Loucy (cell line): ENCODE measurements around the gene GNE.

Experiments
- H2AFZ ChIP-seq: fragments of 200-600 bp; sonication (generic); 2 replicates; pipeline ENCODE4 v1.6.0; 2016; ENCODE audit warnings: antibody characterized with exemption, mild to moderate bottlenecking, low read length, moderate library complexity
- H3F3A ChIP-seq: fragments of 200-600 bp; 2 replicates; pipeline ENCODE4 v1.6.0; 2016; ENCODE audit warnings: antibody characterized with exemption, low read depth, mild to moderate bottlenecking
- H3K27me3 ChIP-seq: fragments of 200-600 bp; sonication (generic); 2 replicates; pipeline ENCODE4 v1.6.1; 2014; ENCODE audit warnings: low read length, mild to moderate bottlenecking; ENCODE audit not compliant: insufficient read depth, poor library complexity, severe bottlenecking
- H3K36me3 ChIP-seq: fragments of 200-600 bp; sonication (generic); 2 replicates; pipeline ENCODE4 v1.6.1; 2016; ENCODE audit warnings: low read length; ENCODE audit not compliant: insufficient read depth
- H3K4me1 ChIP-seq: fragments of 200-600 bp; sonication (generic); 2 replicates; pipeline ENCODE4 v1.5.1; 2014; ENCODE audit warnings: low read length, mild to moderate bottlenecking; ENCODE audit not compliant: insufficient read depth, poor library complexity, severe bottlenecking
- H3K4me2 ChIP-seq: fragments of 200-600 bp; sonication (generic); 2 replicates; pipeline ENCODE4 v1.6.0; 2014; ENCODE audit warnings: antibody characterized with exemption, low read length, low read depth, mild to moderate bottlenecking; ENCODE audit not compliant: poor library complexity, severe bottlenecking
- H3K4me3 ChIP-seq: fragments of 200-600 bp; sonication (generic); 2 replicates; pipeline ENCODE4 v1.5.1; 2014; ENCODE audit warnings: low read length, mild to moderate bottlenecking, mixed read lengths; ENCODE audit not compliant: poor library complexity, severe bottlenecking
- H3K79me2 ChIP-seq: fragments of 200-600 bp; sonication (generic); 2 replicates; pipeline ENCODE4 v1.6.1; 2014; ENCODE audit warnings: low read length; ENCODE audit not compliant: insufficient read depth
- H3K9ac ChIP-seq: fragments of 200-600 bp; sonication (generic); 2 replicates; pipeline ENCODE4 v1.6.0; 2014; ENCODE audit warnings: mild to moderate bottlenecking, low read depth, low read length, moderate library complexity; ENCODE audit not compliant: poor library complexity, severe bottlenecking
- H3K9me2 ChIP-seq: fragments of 200-600 bp; sonication (generic); replicated peaks from 2 replicates; pipeline ENCODE4 v1.6.1; 2016; ENCODE audit warnings: low read depth, low read length, mixed read lengths
- H3K9me3 ChIP-seq: fragments of 200-600 bp; sonication (generic); 2 replicates; pipeline ENCODE4 v1.6.1; 2014; ENCODE audit warnings: mild to moderate bottlenecking, antibody characterized with exemption, low read length, low read depth; ENCODE audit not compliant: insufficient read depth
- H4K20me1 ChIP-seq: fragments of 200-600 bp; sonication (generic); 2 replicates; pipeline ENCODE4 v1.6.0; 2014; ENCODE audit warnings: antibody characterized with exemption, low read length, mild to moderate bottlenecking; ENCODE audit not compliant: insufficient read depth, poor library complexity, severe bottlenecking
- CTCF ChIP-seq: fragments of 200-600 bp; sonication (generic); conservative IDR thresholded peaks from 2 replicates; pipeline ENCODE4 v1.5.1; 2014; ENCODE audit warnings: mild to moderate bottlenecking, antibody characterized with exemption, low read length
- EZH2phosphoT487 ChIP-seq: fragments of 200-600 bp; IDR thresholded peaks from 2 replicates; pipeline ENCODE4 v1.6.1; 2018; ENCODE audit warnings: antibody characterized with exemption, mild to moderate bottlenecking, moderate library complexity, borderline replicate concordance

The GNE gene

GRCh38 chr9:36284226-36284625 is 26.0 kb upstream of the GNE start:
- Histone ChIP-seq H3K79me2 (no peaks in the 10 kb centered on the region), H3K9me3 (no peaks in the 10 kb centered on the region), H3K4me1 (no peaks in the 10 kb centered on the region), H3K4me3 (no peak overlapping the region), H3K9me2 (no peaks in the 10 kb centered on the region), H3K27me3 (no peaks in the 10 kb centered on the region), H2AFZ (no peak overlapping the region), H4K20me1 (no peaks in the 10 kb centered on the region), H3K4me2 (no peak overlapping the region), H3F3A (no peaks in the 10 kb centered on the region), H3K9ac (no peak overlapping the region), H3K36me3 (no peaks in the 10 kb centered on the region)
- TF ChIP-seq EZH2phosphoT487 (no peak), CTCF (no peak)

DNA sequence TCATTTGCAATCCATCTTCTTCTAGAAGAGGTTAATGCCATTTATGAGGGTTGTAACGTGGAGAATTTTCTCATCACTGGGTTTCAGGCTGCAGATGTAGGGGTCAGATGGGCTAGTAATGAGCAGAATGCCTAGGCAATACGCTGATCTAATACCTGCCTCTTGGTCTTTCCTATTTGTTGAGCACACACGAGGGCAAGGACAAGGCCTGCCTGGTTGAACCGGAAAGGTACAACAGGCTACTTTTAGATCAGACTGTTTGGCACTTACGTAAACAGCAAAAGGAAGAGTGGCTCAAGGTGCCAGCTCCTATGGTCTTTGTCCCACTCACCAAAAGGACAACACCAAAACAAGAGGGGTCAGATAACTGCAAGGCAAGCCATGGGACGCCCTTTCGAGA is 24.0 kb upstream of the GNE start:
- H3K36me3 ChIP-seq = no peaks in the 10 kb centered on the region
- no peaks in the 10 kb centered on the region for H3F3A ChIP-seq
- H3K4me2 ChIP-seq = no peak overlapping the region
- no peaks in the 10 kb centered on the region for H4K20me1 ChIP-seq
- no peak overlapping the region for H3K9ac ChIP-seq
- H3K4me1 ChIP-seq = no peaks in the 10 kb centered on the region
- H3K9me2 ChIP-seq = no peaks in the 10 kb centered on the region
- H3K79me2 ChIP-seq = no peaks in the 10 kb centered on the region
- H3K4me3 ChIP-seq = no peak overlapping the region
- no peaks in the 10 kb centered on the region for H3K27me3 ChIP-seq
- no peaks in the 10 kb centered on the region for H3K9me3 ChIP-seq
- no peak overlapping the region for H2AFZ ChIP-seq
- TF ChIP-seq CTCF (no peak), EZH2phosphoT487 (no peak)

- no peak overlapping the region for H2AFZ ChIP-seq
- H3K9ac ChIP-seq = no peak overlapping the region
- TF ChIP-seq EZH2phosphoT487 (no peak), CTCF (no peak)
- no peaks in the 10 kb centered on the region for H3K9me3 ChIP-seq
- no peaks in the 10 kb centered on the region for H4K20me1 ChIP-seq
- H3K4me2 ChIP-seq = no peak overlapping the region
- H3K27me3 ChIP-seq = no peaks in the 10 kb centered on the region
- H3F3A ChIP-seq = no peaks in the 10 kb centered on the region
- no peaks in the 10 kb centered on the region for H3K4me1 ChIP-seq
- H3K9me2 ChIP-seq = no peaks in the 10 kb centered on the region
- H3K36me3 ChIP-seq = no peaks in the 10 kb centered on the region
- H3K79me2 ChIP-seq = no peaks in the 10 kb centered on the region
- H3K4me3 ChIP-seq = no peak overlapping the region
These were observed 22.7 kb upstream of the GNE start for GRCh38 chr9:36280989-36281388.
